Fibroblast of peridontal ligament (primary cell): Measurements from ENCODE around the gene CENPP.

Source experiments
- DNase-seq: peaks from one replicate; pipeline ENCODE4 v3.0.0-alpha.2; 2010; ENCODE audit errors: extremely low read depth

Gene CENPP

DNA sequence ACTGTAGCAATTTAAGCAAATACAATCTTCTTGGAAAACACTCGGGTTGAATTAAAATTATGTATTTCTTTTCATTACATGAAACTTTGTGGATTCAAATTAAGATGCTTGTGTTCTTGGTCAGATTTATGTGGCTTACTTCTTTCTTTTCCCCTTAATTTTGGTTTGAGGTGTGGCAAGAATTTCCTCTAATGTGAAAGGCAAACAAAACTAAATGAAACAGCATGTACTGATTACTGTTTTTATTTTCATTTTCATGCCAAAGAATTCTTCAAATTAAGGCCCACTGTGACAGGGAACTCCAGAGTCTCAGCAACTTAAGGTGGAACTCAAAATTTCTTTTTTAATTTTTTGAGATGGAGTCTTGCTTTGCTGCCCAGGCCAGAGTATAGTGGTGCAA is 98.6 kb downstream of the CENPP start, which contains the start of gene OMD:
Gene OMD (minus strand): TSS at position 132 of the 400 bp plus-strand sequence. CDS start 6,913 bp downstream, outside the sequence.
- DNase-seq: peak; percentile 96

DNA sequence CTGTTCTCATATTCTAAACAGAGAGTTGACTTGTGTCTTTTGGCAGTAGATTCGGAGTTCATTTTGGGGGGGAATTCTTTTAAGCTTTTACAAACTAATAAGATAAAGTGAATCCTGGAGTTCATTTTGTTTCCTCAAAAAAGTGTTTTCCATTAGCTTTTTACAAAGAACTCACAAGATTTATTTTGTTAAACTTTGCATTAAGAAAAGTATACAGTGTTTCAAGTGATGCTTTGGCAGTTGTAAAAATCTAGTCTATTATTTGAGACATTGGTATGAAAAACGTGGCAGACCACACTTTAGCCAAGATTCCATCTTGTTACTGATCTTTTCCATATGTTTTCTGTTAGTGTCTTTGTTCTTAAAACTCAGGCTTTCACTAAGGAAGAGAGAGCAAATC is 99.7 kb downstream of the CENPP start:
- DNase-seq: peak; percentile 93

DNA sequence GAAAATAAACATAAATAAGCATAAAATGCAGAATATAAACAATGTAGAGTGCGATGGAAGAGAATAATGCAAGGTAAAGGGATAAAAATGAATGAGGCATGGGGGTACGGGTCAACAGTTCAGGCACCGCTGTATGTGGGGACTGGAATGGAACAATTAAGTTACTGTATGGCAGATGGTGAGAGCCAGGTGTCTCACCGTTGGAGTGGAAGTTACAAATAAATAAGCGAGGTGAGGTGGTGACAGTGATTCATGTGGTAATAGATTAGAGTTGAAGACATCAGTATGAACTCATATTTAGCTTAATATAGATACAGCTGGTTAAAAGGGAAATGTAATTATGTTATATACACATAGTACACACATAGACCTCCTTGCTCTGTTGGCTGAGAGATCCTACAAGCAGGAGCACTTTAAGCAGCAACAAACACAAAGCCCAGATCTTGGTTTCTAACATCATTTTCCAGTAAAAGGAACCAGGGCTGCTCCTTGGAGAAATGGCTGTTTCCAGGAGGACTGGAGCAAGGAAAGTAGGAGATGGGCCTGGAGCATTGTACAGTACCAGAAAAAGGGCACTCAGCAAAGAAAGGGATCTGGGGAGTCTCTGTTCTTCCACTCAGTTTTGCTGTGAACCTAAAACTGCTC is 100.9 kb downstream of the CENPP start:
- no peak for DNase-seq

DNA sequence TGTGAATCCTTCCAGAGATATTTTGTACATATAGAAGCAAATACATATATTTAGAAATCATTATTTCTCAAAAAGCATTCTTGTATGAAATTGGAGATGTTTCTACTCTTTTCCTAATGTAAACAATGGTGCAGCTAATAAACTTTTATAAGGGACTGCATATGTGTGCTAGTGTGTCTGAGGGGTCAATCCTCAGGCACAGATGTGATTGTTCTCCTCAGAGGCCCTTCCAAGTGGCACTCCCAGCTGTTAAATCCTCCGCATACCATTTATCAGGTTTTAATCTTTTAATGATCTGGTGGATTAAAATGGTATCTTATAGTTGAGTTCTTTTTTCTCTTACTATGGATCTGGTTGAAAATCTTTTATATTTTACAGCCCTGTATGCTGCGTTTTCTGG is 104.1 kb downstream of the CENPP start:
- no peak for DNase-seq

DNA sequence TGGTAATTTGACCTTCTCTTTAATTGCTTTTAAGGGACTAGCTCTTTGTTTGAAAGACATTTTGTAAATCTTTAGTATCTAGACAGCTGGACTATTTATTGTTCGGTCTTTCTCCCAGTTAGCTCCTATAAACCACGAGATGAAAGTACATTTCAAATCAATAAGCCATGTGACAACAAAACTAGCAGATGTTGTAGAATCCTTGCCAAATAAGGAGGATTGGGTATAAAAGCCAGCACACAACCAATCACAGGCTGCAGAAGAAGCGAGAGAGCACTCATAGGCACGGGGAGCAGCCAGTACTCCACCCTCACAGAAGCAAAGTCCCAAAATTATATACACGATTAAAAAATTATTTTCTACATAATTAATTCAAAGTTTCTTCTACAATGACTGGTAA is 106.6 kb downstream of the CENPP start:
- DNase-seq: peak; percentile 53

DNA sequence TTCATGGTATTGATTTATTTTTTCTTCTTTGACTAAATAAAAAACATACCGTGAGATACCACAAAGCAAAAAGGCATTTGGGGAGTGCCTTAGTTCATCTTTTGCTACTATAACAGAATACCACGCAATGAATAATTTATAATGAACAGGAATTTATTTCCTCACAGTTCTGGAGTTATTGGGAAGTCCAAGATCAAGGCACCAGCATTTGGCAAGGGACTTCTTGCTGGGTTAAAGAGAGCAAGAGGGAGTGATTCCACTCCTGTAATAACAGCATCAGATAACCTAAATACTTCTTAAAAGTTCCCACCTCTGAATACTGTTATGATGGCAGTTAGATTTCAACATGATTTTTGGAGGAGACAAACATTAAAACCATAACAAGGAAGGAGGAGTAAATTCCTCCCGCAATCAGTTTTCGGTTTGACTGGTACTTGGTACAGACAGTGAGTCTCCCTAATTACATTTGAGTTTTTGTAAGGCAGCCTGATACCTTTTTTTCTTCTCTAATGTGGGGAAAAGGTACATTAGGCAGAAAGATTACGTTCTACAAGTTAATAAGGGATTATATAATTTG is 107.3 kb downstream of the CENPP start:
- DNase-seq: no peak

DNA sequence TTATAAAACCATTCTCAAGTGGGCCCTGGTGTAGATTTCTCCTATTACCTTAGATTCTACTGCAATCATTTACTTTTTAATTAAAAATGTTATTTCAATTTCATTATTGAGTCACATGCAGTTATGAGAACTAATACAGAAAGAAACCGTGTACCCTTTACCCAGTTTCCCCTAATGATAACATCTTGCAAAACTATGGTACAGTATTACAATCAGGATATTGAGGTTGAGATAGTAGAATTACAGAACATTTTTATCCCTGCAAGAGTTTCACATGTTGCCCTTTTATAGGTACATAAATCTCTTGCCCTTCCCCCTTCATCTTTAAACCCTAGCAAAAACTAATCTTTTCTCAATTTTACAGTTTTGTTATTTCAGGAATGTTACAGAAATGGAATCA is 109.5 kb downstream of the CENPP start:
- DNase-seq: no peak

DNA sequence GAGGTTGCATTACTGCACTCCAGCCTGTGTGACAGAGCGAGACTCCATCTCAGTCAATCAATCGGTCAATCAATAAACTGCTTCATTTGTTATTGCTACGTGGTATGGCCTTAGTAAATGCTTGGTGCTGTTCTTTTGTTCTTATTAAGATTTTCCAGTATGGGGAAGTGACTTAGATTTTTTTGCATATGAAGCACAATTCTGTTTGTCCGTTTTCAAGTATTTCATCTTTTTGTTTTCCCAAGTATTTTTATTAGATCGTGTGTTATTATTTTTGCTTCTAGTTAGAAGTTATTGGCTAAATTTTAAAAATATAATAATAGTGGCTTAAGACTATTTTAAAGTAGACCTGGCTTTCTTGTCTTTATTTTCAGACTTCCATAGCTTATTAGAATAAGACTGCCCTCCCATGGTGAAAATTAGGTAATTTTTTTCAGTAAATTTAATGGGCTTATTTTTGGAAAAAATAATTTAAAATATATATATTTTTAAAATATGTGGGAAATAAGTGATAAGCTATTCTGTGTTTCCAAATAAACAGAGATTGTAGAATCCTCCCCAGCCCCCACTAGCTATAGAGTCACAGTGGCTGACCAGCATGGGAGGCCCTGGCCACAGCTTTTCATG is 113.3 kb downstream of the CENPP start:
- peak; percentile 79 for DNase-seq

DNA sequence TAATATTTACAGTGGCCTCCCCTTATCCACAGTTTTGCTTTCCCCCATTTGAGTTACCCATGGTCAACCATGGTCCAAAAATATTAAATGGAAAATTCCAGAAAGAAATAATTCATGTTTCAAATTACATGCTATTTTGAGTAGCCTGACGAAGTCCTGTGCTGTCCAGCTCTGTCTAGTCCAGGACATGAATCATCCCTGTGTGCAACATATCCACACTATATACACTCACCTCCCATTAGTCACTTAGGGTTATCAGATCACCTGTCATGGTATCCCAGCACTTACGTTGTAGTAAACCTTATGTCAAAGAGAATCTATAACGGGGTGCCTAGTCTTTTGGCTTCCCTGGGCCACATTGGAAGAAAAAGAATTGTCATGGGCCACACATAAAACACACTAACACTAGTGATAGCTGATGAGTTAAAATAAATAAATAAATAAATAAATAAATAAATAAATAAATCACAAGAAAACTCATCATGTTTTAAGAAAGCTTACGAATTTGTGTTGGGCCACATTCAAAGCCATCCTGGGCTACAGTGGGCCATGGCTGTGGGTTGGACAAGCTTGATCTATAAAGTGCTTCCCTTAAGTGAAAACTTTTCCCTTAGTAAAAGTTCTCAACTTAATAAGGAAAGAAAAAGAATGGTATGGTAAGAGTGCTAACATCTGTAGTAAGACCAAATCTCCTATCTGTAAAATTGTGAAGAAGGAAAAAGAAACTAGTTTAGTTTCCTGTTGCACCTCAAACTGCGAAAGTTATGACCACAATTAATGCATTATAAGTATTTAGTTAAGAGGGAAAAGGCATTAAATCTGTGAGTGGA is 114.4 kb downstream of the CENPP start:
- DNase-seq: peak; percentile 66

DNA sequence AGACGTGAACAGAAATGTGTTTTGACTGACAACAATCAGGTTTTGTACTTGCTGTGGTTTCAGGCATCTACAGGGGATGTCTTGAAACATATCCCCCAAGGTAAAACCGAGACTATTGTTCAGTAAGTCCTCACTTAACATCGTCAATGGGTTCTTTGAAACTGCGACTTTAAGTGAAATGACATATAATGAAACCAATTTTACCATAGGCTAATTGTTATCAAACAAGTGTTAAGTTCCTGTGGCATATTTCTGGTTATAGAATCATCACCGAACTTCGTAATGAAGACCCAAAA is 114.9 kb downstream of the CENPP start:
- no peak for DNase-seq

DNA sequence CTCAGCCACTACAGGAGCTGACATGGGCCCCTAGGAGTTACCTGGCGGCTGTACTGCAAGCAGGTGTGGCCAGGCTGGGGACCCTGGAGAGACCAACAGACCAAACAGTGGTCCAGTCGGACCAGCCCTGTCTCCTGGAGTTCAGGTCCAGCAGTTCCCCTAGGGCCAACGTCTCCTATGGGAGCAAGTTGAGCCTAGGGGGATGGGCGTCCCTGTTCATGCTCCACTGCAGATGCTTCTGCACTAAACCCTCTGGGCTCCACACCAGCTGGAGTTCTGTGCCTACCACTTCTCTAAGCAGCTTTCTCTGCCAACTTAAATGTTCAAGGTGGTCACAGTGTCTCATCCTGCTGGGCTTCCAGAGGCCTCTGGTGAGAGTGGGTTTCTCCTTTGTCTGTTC is 119.1 kb downstream of the CENPP start:
- no peak for DNase-seq

DNA sequence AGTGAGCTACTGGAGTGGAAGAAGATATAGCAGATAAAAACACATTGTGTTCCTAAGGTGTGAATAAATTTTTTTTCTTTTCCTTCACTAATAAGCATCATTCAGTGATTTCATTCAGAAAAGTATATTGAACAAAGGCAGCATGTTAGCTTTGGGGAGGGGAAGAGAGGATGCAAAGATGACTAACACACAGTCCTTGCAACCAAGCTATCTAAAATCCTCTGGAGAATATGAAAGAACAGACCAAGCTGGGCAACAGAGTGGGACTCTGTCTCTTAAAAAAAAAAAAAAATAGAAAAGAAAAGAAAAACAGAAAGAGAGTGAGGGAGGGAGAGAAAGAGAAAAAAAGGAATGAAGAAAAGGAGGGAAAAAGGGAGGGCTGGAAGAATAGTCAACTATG is 120.8 kb downstream of the CENPP start:
- peak; percentile 39 for DNase-seq

DNA sequence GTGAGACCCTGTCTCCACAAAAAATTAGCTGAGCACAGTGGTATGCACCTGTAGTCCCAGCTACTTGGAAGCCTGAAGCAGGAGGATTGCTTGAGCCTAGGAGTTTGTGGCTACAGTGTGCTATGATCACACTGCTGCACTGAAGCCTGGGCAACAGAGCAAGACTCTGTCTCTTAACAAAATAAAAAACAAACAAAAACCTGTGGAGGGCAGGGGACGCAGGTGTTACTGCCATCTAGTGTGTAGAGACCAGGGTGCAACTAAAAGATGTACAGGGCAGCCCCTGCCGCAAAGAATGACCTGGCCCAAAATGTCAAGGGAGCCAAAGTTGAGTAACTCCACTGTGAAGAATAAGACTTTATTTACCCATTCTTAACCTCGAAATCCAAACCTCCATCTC is 129.5 kb downstream of the CENPP start:
- DNase-seq: no peak

DNA sequence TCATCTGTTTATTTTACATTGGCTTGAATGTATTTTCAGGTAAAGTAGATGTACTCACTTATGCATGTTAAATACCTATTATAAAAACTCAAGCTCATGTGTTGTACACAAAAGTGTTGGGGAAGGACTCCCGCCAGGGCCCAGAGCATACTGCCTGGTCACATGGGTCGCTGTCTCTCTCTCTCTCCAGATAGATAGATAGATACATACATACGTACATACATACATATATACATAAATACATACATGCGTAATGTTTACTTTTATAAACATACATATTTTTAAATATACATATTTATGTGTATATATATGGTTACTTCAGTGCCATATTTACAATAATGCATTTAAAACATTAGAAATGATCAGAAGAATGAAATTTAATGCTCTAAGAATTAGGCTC is 131.8 kb downstream of the CENPP start:
- DNase-seq: no peak

DNA sequence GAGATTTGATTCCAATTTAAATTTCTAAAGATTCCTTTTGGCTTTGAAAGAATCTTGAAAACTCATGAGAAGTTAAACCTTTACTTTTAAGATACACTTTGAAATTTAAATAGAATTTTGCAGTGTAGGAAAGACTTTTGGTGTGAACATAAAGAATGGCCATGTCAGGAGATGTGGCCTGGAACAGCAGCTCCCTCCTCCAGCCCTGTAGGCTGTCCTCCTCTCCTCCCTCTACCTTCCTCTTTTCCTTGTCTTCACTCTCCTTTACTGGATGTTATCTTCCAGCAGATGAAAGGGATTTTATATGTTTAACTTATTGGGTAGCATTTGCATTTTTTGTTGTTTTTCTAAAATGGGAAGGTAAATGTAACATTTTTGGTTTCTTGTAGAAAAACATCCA is 137.6 kb downstream of the CENPP start:
- DNase-seq: no peak

DNA sequence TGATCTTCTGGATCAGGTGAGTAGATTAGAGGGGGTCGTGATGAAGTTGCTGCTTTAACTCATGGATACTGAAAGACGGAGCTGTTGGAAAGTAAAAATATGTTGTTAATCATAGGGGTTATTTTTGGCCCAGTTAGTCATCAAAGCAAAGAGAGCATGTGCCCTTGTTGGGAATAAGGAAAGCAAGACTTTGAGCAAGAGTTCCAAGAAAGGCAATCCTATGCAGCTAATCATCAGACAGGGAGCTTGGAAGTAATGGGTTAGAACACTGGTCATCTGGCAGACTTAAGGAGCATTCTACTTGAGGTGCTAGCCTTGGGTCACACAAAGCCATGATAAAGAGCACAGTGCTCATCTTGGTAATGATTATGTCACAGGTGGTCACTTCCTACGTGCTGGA is 138.2 kb downstream of the CENPP start:
- peak; percentile 97 for DNase-seq

DNA sequence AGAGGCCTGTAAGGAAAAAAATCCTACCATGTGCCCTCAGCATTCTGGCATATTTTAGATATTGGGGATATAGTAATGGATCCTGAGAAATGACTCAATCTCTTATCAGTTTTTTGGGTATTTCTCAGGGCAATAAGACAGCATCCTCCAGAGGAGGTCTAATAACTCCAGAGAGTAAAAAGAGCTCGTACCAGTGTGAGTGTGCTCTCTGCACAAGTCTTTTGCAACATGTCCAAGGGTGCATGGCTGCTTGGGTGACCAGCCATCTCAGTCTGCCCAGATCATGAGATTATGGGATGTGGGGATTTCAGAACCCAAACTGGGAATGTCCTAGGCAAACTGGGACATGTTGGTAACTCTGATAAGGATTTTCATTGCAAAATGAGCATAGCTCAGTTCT is 141.3 kb downstream of the CENPP start:
- no peak for DNase-seq

DNA sequence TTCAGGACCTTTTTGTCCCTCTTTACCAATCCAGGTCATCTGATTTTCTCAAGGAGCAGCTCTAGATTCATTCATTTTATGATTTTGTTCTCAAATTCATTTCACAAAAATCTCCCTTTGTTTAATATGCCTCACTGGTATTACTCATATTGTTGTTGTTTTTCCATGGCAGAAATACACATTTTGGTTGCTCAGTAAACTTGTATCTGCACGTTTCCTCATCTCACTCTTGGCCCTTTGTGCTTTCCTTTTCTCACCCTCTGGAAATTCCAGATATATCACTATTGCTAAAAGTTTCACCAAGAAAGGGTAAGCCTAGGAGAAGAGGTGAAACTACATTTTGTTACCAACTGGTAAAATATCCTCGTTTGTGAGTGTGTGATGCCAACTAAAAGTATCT is 141.8 kb downstream of the CENPP start:
- no peak for DNase-seq

DNA sequence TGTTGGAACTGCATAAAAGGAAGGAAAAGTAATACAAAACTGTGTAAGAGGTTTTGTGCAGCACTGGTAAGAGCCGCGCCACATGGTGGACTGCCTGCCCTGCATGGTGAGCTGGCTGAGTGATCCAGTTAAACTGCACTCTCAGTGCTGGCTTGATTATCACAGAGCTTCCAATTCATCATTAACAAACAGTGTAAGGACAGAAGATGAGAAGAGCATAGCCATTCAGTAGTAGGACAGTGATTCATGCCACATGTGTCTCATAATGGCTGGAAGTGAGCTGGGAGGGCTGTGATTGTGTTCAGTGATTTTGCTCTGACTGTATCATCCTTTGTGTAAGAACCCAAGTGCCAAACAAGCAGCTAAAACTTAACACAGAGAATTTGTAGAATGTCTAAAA is 142.5 kb downstream of the CENPP start:
- DNase-seq: peak; percentile 41

DNA sequence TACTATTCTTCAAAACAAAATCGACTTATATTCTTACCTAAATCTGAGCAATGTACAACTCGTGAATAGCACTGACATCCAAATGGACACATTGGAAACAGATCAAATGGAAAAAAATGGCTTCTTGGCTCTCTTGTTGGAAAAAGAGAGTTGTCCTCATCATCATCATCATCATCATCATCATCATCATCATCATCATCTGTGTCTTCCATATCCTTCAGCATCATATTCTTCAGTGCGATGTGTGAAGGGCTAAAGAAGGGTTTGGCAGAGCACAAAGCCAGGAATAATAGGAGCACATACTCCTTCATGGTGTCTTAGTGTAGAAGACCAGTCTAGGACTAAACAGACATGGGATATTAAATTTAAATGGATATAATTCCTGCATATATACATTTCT is 148.8 kb downstream of the CENPP start:
- no peak for DNase-seq

DNA sequence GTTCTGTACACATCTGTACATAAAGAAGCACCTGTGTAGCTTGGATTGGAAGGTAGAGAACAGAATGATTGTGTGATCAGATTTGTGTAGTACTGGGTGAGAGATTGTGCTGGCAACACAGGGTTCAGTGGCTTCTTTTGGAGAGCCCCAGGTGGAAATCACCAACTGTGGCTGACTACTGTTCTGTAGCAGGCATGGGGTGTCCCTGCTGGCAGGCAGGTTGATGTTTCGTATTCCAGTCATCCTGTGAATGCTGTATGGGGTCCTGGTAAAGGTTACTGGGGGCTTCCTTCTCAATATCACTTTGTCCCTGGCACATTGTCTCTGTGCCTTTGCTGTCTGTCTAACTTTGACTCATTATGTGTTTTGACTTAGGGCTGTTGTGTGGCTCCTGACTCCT is 151.2 kb downstream of the CENPP start:
- no peak for DNase-seq

DNA sequence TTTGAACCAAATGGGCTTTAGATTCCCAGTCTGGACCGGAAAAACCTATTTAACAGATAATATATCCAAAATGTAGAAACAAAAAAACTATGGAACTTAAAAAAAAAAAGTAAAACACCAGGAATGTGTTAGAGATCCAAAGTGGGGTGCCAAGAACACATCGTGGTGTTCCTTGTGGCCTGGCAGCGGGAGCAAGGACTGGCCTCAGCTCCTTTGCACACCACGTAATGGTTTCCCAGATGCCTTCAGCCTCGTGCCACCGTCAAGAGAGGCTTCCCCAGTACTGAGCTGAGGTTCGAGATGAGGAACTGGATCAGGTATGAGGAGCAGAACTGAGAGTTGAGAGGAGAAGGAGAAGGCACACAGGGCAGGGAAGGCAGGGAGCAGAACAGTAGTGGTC is 153.0 kb downstream of the CENPP start:
- no peak for DNase-seq

DNA sequence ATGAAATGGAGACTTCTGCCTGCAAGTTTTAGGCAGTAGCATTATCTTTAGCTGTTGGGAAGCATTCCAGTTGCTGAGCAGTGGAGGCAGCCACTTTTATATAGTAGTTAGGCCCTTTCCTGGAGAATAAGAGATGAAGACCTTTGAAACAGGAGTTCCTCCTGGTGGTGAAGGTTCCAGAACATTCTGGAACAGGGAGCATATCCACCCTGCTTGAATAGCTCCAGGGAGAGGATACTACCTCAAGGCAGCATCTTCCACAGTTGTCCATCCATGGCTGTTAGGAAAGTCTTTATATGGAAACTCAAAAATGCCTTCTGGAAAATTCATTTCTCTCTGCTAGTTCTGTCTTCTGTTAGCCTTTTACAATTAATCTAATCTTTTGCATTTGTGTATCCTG is 153.6 kb downstream of the CENPP start:
- no peak for DNase-seq
